Duodenal mucosa (tissue), 2 donors: ENCODE measurements around the gene SH3PXD2A.
"Not testable (repeated sequence)": the region's sequence is repeated elsewhere in the genome, so short reads cannot be mapped to it uniquely, and the experiment has no call there.

Source experiments
- H3K27ac ChIP-seq: one replicate; pipeline ENCODE4 v1.7.0; 2013; ENCODE audit warnings: low read depth, low read length
- H3K27me3 ChIP-seq, 2 donors: one replicate each; pipeline ENCODE4 v1.7.0; 2013; ENCODE audit warnings: low read length in 2 of 2, control low read depth in 1 of 2; ENCODE audit not compliant: insufficient read depth in 2 of 2, control insufficient read depth in 1 of 2
- H3K36me3 ChIP-seq, 2 donors: one replicate each; pipeline ENCODE4 v1.7.0; 2013; ENCODE audit warnings: low read length in 2 of 2, control low read depth in 1 of 2; ENCODE audit not compliant: insufficient read depth in 2 of 2, control insufficient read depth in 1 of 2
- H3K4me1 ChIP-seq, 2 donors: one replicate each; pipeline ENCODE4 v1.7.0; 2013; ENCODE audit warnings: low read length in 2 of 2, control low read depth in 1 of 2; ENCODE audit not compliant: insufficient read depth in 2 of 2, control insufficient read depth in 1 of 2
- H3K4me3 ChIP-seq, 2 donors: one replicate each; pipeline ENCODE4 v1.7.0; 2013; ENCODE audit warnings: low read length in 2 of 2, low read depth in 1 of 2
- H3K9ac ChIP-seq, 2 donors: one replicate each; pipeline ENCODE4 v1.7.0; 2013; ENCODE audit warnings: low read length in 2 of 2, low read depth in 1 of 2
- H3K9me3 ChIP-seq, 2 donors: one replicate each; pipeline ENCODE4 v1.7.0; 2013; ENCODE audit warnings: low read length in 2 of 2, control low read depth in 1 of 2; ENCODE audit not compliant: control insufficient read depth in 1 of 2

Gene SH3PXD2A

GRCh38 chr10:103772846-103773245, 82.5 kb downstream of the SH3PXD2A start:
- Histone ChIP-seq H3K4me3 (peak overlapping the region; percentile 69 to 79), H3K9ac (peak overlapping the region; percentile 58 to 69), H3K4me1 (peaks cover 6 to 19% of the 10 kb centered on the region in 2 donors)
- H3K9me3 ChIP-seq, H3K27me3 ChIP-seq, H3K27ac ChIP-seq, H3K36me3 ChIP-seq: not testable (repeated sequence)

GRCh38 chr10:103772096-103772845, 83.1 kb downstream of the SH3PXD2A start:
- peak overlapping the region; percentile 58 to 69 for H3K9ac ChIP-seq
- H3K27ac ChIP-seq: peak overlapping the region; percentile 45
- H3K9me3 ChIP-seq: no peaks in the 10 kb centered on the region
- H3K27me3 ChIP-seq: no peaks in the 10 kb centered on the region
- H3K36me3 ChIP-seq: no peaks in the 10 kb centered on the region
- H3K4me1 ChIP-seq: peaks cover 6 to 19% of the 10 kb centered on the region in 2 donors
- peak overlapping the region; percentile 69 to 79 for H3K4me3 ChIP-seq

GRCh38 chr10:103770139-103770538, 85.2 kb downstream of the SH3PXD2A start:
- Histone ChIP-seq H3K27ac (no peak overlapping the region), H3K36me3 (no peaks in the 10 kb centered on the region), H3K9ac (no peak overlapping the region), H3K9me3 (no peaks in the 10 kb centered on the region), H3K4me3 (no peak overlapping the region), H3K4me1 (peaks cover 12 to 19% of the 10 kb centered on the region in 2 donors), H3K27me3 (no peaks in the 10 kb centered on the region)

GRCh38 chr10:103769176-103769575, 86.2 kb downstream of the SH3PXD2A start:
- H3K4me1 ChIP-seq: peaks cover 12 to 19% of the 10 kb centered on the region in 2 donors
- no peak overlapping the region for H3K27ac ChIP-seq
- H3K27me3 ChIP-seq: no peaks in the 10 kb centered on the region
- no peak overlapping the region for H3K9ac ChIP-seq
- no peaks in the 10 kb centered on the region for H3K9me3 ChIP-seq
- no peaks in the 10 kb centered on the region for H3K36me3 ChIP-seq
- no peak overlapping the region for H3K4me3 ChIP-seq

- Histone ChIP-seq H3K27me3 (no peaks in the 10 kb centered on the region), H3K4me3 (no peak overlapping the region), H3K9ac (no peak overlapping the region), H3K36me3 (no peaks in the 10 kb centered on the region), H3K27ac (no peak overlapping the region), H3K4me1 (peaks cover 14 to 27% of the 10 kb centered on the region in 2 donors), H3K9me3 (no peaks in the 10 kb centered on the region)
Observed at GRCh38 chr10:103768345-103768744, 87.0 kb downstream of the SH3PXD2A start.

GRCh38 chr10:103767756-103768155, 87.6 kb downstream of the SH3PXD2A start:
- H3K36me3 ChIP-seq: no peaks in the 10 kb centered on the region
- no peaks in the 10 kb centered on the region for H3K9me3 ChIP-seq
- H3K4me3 ChIP-seq: no peak overlapping the region
- no peak overlapping the region for H3K27ac ChIP-seq
- H3K9ac ChIP-seq: no peak overlapping the region
- H3K27me3 ChIP-seq: no peaks in the 10 kb centered on the region
- H3K4me1 ChIP-seq: peaks cover 20 to 24% of the 10 kb centered on the region in 2 donors

GRCh38 chr10:103766751-103767505, 88.4 kb downstream of the SH3PXD2A start:
- H3K9me3 ChIP-seq: no peaks in the 10 kb centered on the region
- peaks cover 16 to 19% of the 10 kb centered on the region in 2 donors for H3K4me1 ChIP-seq
- H3K9ac ChIP-seq: no peak overlapping the region
- no peaks in the 10 kb centered on the region for H3K27me3 ChIP-seq
- H3K4me3 ChIP-seq: no peak overlapping the region
- no peaks in the 10 kb centered on the region for H3K36me3 ChIP-seq
- H3K27ac ChIP-seq: no peak overlapping the region

GRCh38 chr10:103765981-103766380, 89.4 kb downstream of the SH3PXD2A start:
- Histone ChIP-seq H3K27ac (no peak overlapping the region), H3K4me1 (peaks cover 17% of the 10 kb centered on the region in 2 donors), H3K4me3 (no peak overlapping the region), H3K36me3 (no peaks in the 10 kb centered on the region), H3K9ac (no peak overlapping the region), H3K27me3 (no peaks in the 10 kb centered on the region), H3K9me3 (no peaks in the 10 kb centered on the region)

GRCh38 chr10:103765168-103765567, 90.2 kb downstream of the SH3PXD2A start:
- Histone ChIP-seq H3K27ac (no peak overlapping the region), H3K9ac (no peak overlapping the region), H3K4me3 (no peak overlapping the region), H3K27me3 (no peaks in the 10 kb centered on the region), H3K9me3 (no peaks in the 10 kb centered on the region), H3K4me1 (peaks cover 19 to 22% of the 10 kb centered on the region in 2 donors), H3K36me3 (no peaks in the 10 kb centered on the region)

- Histone ChIP-seq H3K4me1 (peaks cover 26% of the 10 kb centered on the region in 2 donors), H3K27ac (no peak overlapping the region), H3K27me3 (no peaks in the 10 kb centered on the region), H3K9me3 (no peaks in the 10 kb centered on the region), H3K36me3 (no peaks in the 10 kb centered on the region), H3K4me3 (no peak overlapping the region), H3K9ac (no peak overlapping the region)
Observed at GRCh38 chr10:103764296-103765088, 90.9 kb downstream of the SH3PXD2A start.
